DOHH2 (cell line): ENCODE data around the gene TNPO3.

ENCODE experiments used
- EZH2phosphoT487 ChIP-seq: fragments of 200-600 bp; sonication (generic); IDR thresholded peaks from 2 replicates; pipeline ENCODE4 v1.6.1; 2017; ENCODE audit warnings: borderline replicate concordance, mild to moderate bottlenecking, antibody characterized with exemption, low read length, moderate library complexity, mixed read lengths
- TF ChIP-seq, protein P1 (sequence below): fragments of 200-600 bp; sonication (generic); IDR thresholded peaks from one replicate; pipeline ENCODE4 v1.5.1; 2014; ENCODE audit warnings: antibody characterized with exemption, mild to moderate bottlenecking, low read depth, low read length; ENCODE audit not compliant: poor library complexity, severe bottlenecking

DNA sequence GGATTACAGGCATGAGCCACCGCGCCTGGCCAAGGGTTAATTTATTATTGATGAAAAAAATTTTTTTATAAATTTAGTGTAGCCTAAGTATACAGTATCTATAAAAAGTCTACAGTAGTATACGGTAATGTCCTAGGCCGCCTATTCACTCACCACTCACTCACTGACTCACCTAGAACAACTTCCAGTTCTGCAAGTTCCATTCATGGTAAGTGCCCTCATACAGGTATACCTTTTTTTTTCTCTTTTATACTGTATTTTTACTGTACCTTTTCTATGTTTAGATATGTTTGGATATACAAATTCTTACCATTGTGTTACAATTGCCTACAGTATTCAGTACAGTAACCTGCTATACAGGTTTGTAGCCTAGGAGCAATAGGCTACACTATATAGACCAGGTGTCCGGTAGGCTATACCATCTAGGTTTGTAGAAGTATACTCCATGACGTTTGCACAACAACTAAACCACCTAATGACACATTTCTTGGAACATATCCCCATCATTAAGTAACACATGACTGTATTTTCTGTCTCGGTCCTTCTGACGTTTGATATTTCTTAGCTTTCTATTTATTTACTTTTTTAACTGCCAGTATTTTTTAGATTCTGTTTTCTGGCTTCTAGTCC is 93.8 kb downstream of the TNPO3 start:
- TF ChIP-seq, protein P1, sequence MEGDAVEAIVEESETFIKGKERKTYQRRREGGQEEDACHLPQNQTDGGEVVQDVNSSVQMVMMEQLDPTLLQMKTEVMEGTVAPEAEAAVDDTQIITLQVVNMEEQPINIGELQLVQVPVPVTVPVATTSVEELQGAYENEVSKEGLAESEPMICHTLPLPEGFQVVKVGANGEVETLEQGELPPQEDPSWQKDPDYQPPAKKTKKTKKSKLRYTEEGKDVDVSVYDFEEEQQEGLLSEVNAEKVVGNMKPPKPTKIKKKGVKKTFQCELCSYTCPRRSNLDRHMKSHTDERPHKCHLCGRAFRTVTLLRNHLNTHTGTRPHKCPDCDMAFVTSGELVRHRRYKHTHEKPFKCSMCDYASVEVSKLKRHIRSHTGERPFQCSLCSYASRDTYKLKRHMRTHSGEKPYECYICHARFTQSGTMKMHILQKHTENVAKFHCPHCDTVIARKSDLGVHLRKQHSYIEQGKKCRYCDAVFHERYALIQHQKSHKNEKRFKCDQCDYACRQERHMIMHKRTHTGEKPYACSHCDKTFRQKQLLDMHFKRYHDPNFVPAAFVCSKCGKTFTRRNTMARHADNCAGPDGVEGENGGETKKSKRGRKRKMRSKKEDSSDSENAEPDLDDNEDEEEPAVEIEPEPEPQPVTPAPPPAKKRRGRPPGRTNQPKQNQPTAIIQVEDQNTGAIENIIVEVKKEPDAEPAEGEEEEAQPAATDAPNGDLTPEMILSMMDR: no peak
- TF ChIP-seq EZH2phosphoT487: no peak
